Measurements from ENCODE around the gene PDP2. TPM values are rescaled to one million over a fixed set of nuclear protein-coding genes. Genes with fewer than 3 reads are reported as not detected.

The PDP2 gene
- total and polyA plus RNA-seq, 2 of the 4 experiments (the other 2 are of a cell fraction) = 5.3 to 16.8 TPM

DNA sequence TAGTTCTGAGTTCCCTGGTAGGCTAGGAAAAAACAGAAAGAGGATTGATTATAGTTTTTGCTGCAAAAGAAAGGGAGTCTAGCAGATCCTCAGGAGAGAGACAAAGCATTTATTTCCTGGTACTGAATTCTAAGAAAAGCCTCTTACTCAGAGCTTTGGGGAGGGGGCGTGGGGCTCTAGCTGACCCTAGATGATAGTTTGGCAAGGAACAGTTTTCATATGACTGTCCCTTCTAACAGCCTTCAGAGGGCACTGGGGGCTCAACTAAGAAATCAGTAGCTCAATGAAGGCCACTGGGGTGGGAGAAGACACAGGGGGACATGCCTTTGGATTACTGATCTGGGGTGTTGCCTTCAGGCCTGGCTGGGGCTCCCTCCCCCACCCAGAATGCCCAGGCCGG is 32.1 kb upstream of the PDP2 start:
- in situ Hi-C loops (cut with MboI; ENCODE audit: low sequenced_read_pairs) (no loop called here), intact Hi-C loops (cut with micrococcal nuclease) (no loop called here), dilution Hi-C loops (cut with HindIII; ENCODE audit: low sequenced_read_pairs, unreplicated experiment) (no loop called here)
- Histone ChIP-seq H4K91ac (ENCODE audit: insufficient read depth, low read depth, low read length) (no peak overlapping the region), H3K27me3 (ENCODE audit: control insufficient read depth, insufficient read depth, low read length) (peaks cover 76% of the 10 kb centered on the region), H2AK5ac (ENCODE audit: low read depth, low read length) (no peak overlapping the region), H2AFZ (replicated peaks; ENCODE audit: low read length, poor library complexity) (no peak overlapping the region), H3K18ac (ENCODE audit: low read depth, low read length) (no peak overlapping the region), H3K4me2 (ENCODE audit: low read depth, low read length) (no peak overlapping the region), H4K5ac (ENCODE audit: low read depth, low read length) (no peak overlapping the region), H3K4me1 (ENCODE audit: control insufficient read depth, insufficient read depth, low read length) (no peaks in the 10 kb centered on the region; the same call in 1 of the 2 replicates), H3K9ac (ENCODE audit: low read depth, low read length) (no peak overlapping the region), H3K9me3 (ENCODE audit: control insufficient read depth, insufficient read depth, low read length) (no peaks in the 10 kb centered on the region), H3K56ac (ENCODE audit: extremely low read depth, insufficient read depth, low read length) (no peak overlapping the region), H2BK15ac (ENCODE audit: low read depth, low read length) (no peak overlapping the region), H3K23ac (ENCODE audit: low read depth, low read length) (no peak overlapping the region), H2AK9ac (replicated peaks; ENCODE audit: low read depth, low read length, poor library complexity) (no peak overlapping the region), H2BK5ac (ENCODE audit: low read depth, low read length, poor library complexity, severe bottlenecking) (no peak overlapping the region), H2BK120ac (ENCODE audit: low read depth, low read length) (no peak overlapping the region), H3K27ac (ENCODE audit: insufficient read depth, low read length) (no peak overlapping the region), H2BK20ac (ENCODE audit: low read depth, low read length) (no peak overlapping the region), H3K4ac (ENCODE audit: low read depth, low read length) (no peak overlapping the region), H3K14ac (replicated peaks; ENCODE audit: low read depth, low read length) (no peak overlapping the region), H4K8ac (ENCODE audit: low read depth in 2 of 2, low read length in 2 of 2) (no peak overlapping the region), H3K9me1 (ENCODE audit: insufficient read depth, low read length) (0 out of 2 replicates have a peak, but pooled peaks cover 3% of the 10 kb centered on the region), H3K79me1 (ENCODE audit: low read depth in 1 of 2, low read length in 2 of 2) (no peaks in the 10 kb centered on the region), H4K20me1 (ENCODE audit: insufficient read depth, low read length) (no peaks in the 10 kb centered on the region), H3K36me3 (ENCODE audit: control insufficient read depth, insufficient read depth, low read length) (no peaks in the 10 kb centered on the region), H3K4me3 (ENCODE audit: insufficient read depth, low read depth, low read length) (no peak overlapping the region)
- no peak for ATAC-seq (ENCODE audit: low read depth)
- WGBS, 2 experiments (ENCODE audit: extremely low coverage in 2 of 2, insufficient read length in 1 of 2) = no CpG with 5 or more reads among the region's 2 CpGs
- DNase-seq = no peak
- no peak for TF ChIP-seq FOS (IDR thresholded peaks at IDR 0.05; ENCODE audit: low read depth, low read length)
- no peak for TF ChIP-seq MAFK (IDR thresholded peaks at IDR 0.05; ENCODE audit: low read depth, low read length)
- TF ChIP-seq MXI1 (IDR thresholded peaks at IDR 0.05; ENCODE audit: borderline replicate concordance, low read depth, low read length) = no peak
- TF ChIP-seq RCOR1 (IDR thresholded peaks at IDR 0.05; ENCODE audit: insufficient replicate concordance, low read length) = no peak
- TF ChIP-seq MAZ (IDR thresholded peaks at IDR 0.05; ENCODE audit: borderline replicate concordance, low read depth, low read length) = no peak
- no peak for TF ChIP-seq POLR2A (IDR thresholded peaks at IDR 0.05; ENCODE audit: low read depth, low read length)
- no peak for TF ChIP-seq CEBPB (IDR thresholded peaks at IDR 0.05; ENCODE audit: low read depth, low read length)
- TF ChIP-seq, protein P1, sequence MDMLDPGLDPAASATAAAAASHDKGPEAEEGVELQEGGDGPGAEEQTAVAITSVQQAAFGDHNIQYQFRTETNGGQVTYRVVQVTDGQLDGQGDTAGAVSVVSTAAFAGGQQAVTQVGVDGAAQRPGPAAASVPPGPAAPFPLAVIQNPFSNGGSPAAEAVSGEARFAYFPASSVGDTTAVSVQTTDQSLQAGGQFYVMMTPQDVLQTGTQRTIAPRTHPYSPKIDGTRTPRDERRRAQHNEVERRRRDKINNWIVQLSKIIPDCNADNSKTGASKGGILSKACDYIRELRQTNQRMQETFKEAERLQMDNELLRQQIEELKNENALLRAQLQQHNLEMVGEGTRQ (IDR thresholded peaks at IDR 0.05; ENCODE audit: low read depth, low read length) = no peak
- no peak for TF ChIP-seq SMC3 (IDR thresholded peaks at IDR 0.05; ENCODE audit: low read depth, low read length)
- TF ChIP-seq RAD21 (IDR thresholded peaks at IDR 0.05; ENCODE audit: low read length) = no peak
- TF ChIP-seq BHLHE40 (IDR thresholded peaks at IDR 0.05; ENCODE audit: low read depth, low read length) = no peak
- TF ChIP-seq RFX5 (IDR thresholded peaks at IDR 0.05; ENCODE audit: low read depth, low read length) = no peak
- TF ChIP-seq, protein P2, sequence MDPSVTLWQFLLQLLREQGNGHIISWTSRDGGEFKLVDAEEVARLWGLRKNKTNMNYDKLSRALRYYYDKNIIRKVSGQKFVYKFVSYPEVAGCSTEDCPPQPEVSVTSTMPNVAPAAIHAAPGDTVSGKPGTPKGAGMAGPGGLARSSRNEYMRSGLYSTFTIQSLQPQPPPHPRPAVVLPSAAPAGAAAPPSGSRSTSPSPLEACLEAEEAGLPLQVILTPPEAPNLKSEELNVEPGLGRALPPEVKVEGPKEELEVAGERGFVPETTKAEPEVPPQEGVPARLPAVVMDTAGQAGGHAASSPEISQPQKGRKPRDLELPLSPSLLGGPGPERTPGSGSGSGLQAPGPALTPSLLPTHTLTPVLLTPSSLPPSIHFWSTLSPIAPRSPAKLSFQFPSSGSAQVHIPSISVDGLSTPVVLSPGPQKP (IDR thresholded peaks at IDR 0.05; ENCODE audit: borderline replicate concordance, low read depth, low read length) = no peak
- TF ChIP-seq CHD1 (IDR thresholded peaks at IDR 0.05; ENCODE audit: low read depth, low read length) = no peak
- CTCF ChIA-PET = no interaction called here
- POLR2A ChIA-PET (ENCODE audit: unreplicated experiment) = no interaction called here
- BruUV-seq (replicated peaks) = no TSS peak
